Stimulated activated CD8-positive, alpha-beta memory T cell treated with anti-CD3 and anti-CD28 coated beads, Interleukin-7, amount 100 ng/mL, for 48 hours (primary cell): ENCODE measurements around the gene PIGZ.

ENCODE experiments used
- DNase-seq, 2 donors: peaks; one replicate each; pipeline ENCODE4 v3.0.0-alpha.2; 2020; ENCODE audit warnings: low read depth in 1 of 2; ENCODE audit errors: extremely low read depth in 1 of 2

PIGZ gene, protein sequence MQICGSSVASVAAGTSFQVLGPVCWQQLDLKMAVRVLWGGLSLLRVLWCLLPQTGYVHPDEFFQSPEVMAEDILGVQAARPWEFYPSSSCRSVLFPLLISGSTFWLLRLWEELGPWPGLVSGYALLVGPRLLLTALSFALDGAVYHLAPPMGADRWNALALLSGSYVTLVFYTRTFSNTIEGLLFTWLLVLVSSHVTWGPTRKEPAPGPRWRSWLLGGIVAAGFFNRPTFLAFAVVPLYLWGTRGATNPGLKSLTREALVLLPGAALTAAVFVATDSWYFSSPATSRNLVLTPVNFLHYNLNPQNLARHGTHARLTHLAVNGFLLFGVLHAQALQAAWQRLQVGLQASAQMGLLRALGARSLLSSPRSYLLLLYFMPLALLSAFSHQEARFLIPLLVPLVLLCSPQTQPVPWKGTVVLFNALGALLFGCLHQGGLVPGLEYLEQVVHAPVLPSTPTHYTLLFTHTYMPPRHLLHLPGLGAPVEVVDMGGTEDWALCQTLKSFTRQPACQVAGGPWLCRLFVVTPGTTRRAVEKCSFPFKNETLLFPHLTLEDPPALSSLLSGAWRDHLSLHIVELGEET

DNA sequence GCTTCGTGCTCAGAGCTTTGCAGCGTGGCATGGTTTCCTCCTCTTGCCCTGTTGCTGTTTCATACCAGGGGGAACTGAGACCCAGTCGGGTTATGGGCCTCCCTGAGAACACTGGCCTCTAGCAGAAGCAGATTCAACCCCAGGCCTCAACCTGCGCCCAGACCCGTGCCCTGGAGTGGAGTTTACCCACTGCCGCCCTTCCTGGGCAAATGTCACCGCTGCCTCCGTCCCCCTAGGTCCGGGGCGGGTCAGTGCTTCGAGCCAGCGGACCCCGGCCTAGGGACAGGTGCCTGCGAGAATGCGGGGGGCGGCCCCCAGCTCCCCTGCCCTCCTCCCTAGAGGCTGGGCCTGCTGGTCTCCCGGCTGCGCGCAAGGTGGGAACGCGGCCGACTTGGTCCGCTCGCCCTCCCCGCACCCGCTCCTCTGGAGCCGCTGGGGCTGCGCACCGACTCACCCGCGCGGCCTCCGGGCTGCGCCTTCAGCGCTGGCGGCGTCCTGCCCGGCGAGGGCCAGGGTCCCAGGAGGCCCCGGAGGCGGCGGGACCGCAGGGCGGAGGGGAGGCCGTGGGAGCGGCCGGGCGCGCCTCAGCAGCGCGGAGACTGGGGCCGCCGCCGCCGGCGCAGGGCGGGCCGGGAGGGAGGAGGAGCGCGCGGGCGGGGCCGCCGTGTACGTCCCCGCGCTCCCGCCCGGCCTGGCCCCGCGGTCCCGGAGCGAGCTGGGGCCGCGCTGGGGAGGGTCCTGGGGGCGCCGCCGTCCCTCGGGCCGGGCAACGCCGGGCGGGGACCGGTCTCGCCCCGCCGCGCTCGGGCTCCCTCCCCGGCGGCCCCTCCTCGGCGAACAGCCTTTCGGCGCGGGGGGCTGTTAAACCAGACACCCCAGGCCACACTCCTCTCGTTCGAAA is at the start of gene PIGZ:
PIGZ (minus strand) TSS at position 601 of the 901 bp plus-strand sequence. CDS start 16,802 bp downstream, outside the sequence.
- peak in 1 of 2 donors; percentile 20 for DNase-seq

DNA sequence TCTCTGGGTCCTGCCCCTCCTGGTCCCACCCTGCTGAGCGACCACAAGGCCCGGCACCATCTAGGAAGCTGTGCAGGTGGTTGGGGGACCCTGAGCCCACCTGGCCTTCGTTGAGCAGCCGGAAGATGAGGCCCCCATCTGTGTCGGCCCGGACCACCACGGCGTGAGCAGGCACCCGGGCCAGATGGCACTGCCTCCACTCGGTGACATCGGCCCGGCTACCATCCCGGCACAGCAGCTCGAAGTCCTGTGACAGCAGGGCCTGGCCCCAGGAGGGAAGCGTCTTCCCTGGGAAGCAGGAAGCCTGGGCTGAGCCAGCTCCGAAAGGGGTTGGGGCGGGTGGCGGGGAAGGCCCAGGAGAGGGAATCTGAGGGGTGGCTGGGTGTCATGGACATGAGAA is 48.4 kb upstream of the PIGZ start:
- no peak for DNase-seq

DNA sequence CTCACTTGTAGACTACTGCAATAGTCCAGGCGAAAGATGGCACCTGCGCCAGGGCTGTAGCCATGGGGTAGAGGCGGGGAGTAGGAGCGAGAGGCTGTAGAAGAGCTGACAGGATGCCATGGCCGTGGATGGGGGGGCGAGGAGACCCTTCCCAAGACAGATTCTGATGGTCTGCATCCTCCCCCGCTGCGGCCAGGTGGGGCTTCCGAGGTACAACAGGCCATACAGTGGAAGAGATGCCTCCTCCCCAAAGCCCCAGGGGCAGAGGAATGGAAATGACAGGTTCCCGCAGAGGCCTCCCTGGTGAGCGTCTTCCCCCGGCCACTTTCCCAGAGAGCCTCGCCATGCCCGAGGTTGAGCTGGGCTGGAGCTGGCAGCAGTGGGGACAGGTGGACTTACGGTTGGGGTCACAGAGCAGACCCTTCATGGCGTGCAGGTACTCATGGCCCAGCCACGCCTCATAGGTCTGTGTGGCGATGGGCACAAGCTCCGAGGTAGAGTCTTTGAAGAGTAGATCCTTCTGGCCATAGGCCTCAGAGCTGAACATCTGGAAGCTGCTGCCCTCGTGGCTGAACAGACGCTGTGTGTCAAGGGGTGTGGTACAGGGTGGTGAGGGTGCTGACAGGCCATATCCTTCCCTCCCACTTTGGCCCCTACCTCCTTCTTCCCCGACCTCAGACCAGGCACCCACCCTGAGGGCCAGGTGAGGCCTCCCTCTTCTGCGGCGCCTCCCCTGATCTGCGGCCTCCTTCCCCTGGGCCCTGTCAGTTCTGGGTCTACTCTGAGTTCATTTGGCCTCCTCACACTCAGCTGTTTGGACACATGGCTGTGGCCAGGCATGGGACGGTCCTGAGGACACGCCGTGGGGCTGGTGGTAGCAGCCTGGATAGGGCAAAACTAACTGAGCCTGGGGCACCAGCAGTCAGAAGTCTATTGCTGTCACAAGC is 47.4 kb upstream of the PIGZ start:
- no peak for DNase-seq

DNA sequence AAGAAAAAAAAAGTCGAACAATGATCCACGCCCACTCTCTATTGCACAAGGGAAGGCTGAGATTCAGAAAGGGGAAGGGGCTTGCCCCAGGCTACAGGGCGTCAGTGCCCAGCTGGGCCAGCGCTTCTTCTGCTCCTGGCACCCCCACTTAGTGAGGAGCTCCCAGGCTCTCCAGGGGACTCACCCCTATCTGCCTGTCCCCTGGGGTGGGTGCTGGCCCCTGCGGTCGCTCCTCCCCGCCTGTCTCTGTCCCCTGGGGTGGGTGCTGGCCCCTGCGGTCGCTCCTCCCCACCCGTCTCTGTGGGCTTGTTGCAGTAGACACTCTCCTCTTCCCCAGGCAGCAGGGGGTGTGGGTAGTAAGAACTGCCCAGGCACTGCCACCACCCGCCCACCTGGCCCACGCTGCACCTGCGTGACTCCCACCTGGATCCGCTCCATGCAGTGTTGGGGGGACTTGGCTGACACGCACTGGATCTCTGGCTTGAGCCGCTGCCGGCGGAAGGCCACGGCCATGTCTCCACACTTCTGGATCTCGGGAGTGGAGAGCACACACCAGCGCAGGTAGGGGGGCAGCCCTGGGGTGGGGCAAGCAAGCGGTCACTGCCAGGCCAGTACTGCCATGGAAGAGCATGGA is 46.4 kb upstream of the PIGZ start:
- no peak for DNase-seq

DNA sequence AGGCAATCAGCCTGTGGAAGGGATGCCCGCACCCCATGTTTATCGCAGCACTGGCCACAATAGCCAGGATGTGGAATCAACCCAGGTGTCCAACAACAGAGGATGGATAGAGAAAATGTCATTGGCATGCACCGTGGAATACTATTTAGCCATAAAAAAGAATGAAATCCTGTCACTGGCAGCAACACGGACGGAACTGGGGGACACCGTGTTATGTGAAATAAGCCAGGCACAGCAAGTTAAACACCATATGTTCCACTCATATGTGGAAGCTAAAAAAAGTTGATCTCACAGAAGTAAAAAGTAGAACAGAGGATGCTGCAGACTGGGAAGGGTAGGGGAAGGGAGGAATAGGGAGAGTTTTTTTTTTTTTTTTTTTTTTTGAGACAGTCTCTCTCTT is 45.4 kb upstream of the PIGZ start:
- DNase-seq = no peak

DNA sequence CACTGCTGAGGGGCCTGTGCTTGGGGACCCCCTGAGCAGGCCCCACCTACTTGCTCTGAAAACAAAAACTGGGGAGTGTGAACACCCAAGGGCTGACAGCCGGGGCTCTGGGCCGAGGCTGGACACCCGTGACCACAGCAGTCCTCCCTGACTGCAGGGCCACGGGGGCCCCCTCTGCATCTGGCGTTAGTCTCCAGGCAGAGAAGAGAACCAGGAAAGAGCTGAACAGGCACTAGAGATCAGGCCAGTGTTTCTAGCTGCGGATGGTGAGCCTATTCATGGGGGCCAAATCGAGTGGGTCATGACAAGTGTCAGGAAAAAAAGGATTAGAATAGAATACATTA is 43.9 kb upstream of the PIGZ start:
- no peak for DNase-seq

DNA sequence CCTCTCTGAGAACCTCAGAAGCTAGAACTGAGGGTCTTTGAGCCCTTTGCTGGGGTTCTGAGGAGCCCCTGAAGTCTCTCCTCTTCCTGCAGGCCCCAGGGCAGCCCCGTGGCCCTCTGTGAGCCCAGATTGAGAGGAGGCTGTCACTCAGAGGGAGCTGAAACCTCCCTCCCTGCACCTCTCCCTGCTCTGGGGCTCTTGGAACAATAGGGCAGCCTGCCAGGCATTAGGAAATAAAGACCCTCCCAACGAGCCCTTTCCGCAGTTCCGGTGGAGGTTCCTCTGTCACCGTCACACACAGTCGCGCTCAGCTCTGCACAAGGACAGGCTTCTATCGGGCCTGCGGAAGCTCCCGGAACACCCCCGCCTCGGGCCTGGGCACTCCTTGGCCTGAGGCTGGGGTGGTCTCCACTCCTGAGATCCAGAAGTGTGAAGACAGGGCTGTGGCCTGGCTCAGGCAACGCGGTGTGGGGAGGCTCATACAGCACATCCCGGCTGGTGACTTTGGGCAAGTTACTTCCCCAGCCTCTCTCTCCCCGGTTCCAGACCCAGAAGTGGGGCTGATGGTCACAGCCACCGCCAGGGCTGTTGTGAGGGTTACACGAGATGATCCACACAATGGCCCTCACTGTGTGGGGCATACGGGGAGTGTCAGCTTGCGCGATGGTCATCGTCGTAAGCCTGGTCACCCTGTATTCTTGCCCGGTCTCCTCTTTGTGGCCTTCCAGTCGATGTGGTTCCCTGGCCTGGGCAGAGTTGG is 43.3 kb upstream of the PIGZ start:
- DNase-seq = no peak

DNA sequence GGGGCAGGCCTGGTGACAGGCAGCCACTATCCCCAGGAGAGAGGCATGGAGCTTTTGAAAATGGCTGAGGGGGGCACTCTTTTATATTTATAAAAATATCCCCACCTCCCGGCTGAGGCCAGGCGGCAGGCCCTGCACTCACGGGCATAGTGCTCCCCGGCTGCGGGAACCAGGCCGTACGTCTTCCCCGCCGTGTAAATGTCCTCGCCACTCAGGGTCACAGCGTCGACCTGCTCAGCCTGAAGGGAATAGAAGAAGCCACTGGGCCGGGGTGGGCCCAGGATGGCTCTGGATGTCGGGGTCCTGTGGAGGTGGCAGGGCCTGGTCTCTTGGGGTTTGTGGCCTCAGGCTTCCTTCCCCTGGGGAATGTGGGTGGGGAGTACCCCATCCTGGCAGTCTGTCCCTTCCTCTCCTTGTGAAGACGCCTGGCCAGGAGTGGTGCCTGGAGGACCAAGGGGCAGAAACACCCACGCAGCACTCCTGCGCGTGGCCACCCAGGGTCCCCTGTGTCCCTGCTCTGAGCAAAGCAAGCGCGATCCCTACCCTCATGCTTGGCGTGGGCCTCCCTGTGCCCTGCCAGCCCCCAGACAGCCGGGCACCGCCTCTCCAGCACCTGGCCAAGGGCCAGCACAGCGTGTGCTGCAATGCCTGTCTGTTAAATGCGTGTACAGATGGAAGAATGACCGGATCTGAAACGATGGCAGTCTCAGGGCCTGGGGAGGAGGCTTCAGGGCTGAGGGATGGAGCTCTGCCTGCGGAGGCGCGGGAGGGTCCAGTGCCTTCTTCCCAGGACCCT is 42.1 kb upstream of the PIGZ start:
- DNase-seq = no peak

DNA sequence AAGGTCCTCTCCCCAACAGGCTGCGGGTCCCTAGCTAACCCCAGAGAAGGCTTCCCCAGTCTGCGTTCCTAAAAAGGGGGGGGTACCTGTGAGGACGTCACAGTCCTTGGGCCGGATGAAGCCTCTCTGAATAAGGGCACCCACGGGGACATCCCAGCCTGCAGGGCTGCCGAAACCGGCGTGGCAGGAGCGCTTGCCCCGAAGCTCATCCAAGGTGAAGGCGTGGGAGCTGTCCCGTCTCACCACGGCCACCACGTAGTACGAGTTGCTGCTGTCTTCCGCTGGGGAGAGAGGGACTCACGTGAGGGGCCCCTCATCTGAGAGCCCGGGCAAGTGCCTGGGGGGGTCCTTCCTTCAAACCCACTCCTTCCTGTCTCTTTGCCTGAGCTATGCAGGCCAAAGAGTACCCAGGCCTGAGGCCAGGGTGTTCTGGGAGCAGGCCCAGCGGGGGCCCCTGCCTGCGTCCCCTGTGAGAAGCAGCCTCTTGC is 40.9 kb upstream of the PIGZ start:
- no peak for DNase-seq

DNA sequence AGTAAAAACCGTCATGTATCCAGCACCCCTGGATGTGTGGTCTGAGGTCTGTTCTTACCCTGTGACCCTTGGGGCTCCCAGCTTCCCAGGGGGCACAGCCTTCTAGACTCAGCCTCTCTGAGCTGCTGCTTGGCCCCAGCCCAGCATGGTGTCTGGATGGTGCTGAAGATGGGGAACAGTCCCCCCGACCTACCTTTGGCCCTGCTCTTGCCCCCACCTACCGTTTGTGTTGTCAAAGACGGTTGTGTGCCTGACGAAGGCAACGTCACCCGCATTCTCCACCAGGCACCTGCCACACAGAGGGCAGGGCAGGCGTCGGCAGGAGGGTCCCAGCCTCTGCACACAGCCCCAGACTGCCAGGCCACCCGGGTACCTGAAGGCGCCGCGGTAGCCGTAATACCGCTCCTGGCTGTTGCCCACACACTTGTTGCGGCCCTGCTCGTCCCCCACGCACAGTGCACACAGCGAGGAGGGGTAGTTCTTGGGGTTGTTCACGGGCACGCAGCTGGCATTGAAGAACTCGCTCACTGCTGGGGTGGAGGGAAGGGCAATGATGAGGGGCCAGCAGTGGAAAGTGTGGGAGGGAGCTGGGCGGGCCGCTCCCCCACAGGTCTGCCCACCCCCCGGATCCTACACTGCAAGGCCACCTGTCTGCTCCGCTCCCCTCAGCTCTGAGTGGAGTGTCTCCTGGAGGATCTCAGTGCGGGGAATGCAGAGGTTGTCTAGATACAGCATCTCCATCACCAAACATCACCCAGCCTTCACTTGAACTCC is 40.0 kb upstream of the PIGZ start:
- no peak for DNase-seq

DNA sequence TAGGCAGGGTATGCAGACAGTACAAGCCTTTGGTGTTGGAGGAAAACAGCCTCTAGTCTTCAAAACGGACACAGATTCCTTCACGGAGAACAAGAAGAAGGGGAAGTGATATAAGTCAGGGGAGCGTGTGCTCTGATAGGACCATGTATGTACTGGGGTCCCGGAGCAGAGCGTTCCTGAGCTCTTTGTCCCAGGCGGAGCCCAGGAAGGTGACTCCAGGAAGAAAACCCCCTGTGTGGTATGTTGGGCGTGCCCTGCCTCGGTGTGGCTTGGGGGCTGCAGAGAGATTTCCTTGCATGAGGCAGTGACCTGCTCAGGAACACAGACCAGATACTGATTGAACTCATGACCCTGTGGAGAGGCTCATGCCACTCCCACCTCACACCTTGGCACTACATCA is 39.3 kb upstream of the PIGZ start:
- no peak for DNase-seq

DNA sequence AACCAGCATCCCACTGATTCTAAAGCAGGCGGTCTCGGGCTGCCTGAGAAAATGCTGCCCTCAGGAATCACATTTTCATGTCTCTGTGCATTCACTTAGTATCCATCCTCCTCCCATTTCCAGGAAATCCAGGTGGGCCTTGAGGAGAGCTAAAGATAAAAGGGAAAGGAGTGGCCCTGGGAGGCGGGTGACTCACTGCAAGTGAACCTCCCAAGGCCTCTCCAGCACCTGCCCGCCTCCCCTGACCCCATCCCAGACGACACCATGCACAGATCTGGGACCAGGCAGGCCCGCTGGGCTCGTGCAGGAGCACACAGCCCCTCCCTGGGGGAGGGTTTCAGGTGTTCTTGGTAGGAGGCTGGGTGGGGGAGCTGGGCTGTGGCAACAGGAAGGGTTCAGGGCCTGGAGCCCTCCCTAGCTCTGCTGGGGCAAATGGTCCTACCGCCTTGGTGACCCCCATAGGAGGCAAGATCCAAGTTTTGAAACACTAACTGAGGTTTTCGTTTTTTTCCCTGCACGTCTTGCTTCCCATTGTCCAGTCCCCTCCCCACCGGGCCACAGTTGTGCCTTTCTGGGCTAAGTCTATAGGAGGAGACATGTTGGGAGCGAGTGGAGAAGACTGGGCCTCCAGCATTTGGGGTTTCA is 38.8 kb upstream of the PIGZ start:
- DNase-seq = no peak

DNA sequence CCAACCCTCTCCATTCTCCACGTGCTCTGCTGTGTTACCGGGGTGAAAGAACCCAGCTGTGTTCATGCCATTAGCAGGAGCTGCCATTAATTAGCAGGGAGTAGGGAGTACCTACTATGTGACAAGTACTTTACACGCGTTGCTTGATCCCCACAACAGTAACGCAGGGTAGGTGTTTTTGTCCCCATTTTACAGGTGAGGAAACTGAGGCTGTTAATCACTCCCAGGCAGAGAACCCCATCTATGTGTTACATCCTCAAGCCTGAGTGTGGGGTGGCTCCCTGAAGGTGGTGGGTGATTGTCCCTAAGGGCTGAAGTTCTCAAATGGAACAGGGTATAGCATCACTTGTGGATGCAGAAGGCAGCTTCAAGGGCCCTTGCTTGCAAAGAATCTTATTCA is 38.2 kb upstream of the PIGZ start:
- no peak for DNase-seq

DNA sequence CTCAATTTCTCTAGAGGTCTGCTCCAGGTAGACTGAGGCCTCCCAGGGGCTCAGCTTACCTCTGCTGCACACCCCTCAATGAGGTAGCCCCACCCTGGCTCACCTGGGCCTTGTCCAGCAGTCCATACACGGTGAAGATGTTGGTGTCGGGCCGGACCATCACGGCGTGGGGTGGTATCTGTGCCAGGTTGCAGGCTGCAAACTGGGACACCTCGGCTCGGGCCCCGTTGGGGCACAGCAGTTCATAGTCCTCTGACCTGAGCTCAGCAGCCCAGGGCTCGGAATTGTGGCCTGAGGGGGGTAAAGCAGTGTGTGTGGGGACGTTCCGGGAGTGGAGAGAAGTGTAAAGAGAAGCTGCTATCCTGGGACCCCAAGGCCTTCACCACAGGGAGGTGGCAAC is 37.8 kb upstream of the PIGZ start:
- no peak for DNase-seq

DNA sequence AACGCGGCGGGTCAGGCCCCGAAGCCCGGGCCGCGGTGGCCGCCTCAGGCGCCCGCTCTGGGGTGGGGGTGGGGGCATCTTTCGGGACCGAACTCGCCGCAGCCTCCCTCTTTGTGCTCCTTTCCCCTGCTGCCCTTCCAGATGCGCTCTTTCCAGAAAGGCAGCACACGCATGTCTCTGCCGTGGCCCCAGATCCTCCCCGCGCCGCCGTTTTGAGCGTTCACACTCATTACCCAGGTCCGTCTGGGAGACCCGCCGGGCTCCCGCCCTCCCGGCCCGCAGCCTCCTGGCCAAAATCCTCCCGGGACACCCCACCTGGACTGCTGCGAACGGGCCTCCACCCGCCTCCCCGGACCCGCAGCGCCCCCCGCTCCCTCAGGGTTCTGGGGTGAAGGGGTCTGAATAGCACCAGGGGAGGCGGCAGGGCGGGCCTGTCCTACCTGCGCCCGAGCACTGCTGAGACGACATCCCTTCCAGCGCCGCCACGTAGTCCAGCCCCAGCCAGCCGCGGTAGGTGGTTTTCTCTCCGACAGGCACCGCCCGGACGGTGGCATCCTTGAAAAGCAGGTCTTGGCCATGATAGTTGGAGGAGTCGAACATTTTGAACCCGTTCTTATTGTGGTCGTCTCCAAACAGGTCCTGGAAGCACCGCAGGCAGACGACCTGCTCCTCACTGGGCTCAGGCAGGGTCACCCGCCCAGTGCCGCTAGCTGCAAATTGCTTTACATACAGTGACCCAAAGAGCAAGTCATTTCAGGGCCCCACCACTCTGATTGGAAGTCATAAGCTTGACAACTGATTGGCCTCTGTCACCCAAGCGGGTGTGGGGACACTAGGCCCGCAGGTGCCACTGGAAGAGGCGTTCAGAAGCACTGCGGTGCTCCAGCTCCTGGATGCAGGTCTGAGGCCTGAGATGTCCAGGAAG is 35.1 kb upstream of the PIGZ start:
- no peak for DNase-seq
